ENCODE data around the gene INKA2.
"Not testable (repeated sequence)": the region's sequence is repeated elsewhere in the genome, so short reads cannot be mapped to it uniquely, and the experiment has no call there.

Gene INKA2

DNA sequence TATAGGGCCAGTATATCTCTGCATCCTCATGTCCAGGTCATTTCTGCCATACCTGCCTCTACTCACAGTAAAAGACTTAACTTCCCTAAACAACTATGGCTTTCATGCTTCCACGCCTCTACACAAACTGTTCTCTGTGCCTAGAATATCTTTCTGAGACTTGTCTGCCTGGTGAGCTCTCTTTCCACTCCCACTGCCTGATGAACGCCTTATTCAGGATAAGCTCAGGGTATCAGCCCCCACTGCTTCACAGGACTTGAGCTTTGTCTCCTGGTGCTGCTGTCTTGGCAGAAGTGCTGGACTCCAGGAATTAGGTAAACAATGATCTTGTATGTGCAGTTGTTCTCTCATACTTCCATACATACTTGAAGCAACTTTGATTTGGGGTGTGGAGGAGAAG is 11.7 kb upstream of the INKA2 start:
- DNase-seq (ENCODE audit: low read depth in 2 of 2) = no peak

DNA sequence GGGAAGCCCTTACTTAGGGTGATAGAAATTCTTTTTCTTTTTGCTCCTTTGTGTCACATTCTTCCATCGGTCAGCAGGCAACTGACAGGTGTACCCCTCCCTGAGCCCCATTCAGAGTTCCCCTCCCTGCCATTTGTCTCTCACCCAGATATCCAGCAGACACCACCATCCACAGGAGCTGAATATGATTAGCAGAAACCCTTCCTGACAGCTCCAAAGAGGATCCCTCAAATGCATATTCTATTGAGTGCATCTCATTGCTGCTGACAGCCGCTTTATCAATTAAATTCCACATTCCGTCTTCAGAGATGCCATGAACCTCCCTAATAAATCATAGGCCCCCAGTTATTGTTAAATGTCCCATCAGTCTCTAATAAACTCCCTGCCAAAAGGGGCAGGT is 10.4 kb upstream of the INKA2 start:
- no peak for DNase-seq (ENCODE audit: low read depth in 2 of 2)

DNA sequence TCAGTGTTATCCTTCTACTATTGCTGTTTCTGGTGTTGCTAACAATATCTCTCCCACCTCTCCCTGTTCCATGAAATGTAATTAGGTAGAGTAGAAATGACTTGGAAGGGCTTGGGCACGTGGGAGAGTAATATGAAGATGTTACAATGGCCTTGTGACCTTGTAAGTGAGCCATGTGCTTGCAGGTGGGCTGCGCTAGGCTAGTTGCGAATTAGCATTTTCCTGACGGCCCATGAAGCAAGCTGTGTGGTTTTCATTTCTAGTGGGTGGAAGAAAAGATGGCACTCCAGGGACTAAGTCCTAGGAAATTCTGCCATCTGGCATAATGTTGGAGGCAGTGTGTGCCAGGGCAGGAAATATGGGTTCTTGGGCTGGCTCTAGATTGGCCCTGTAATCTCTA is 8.8 kb upstream of the INKA2 start:
- no peak for DNase-seq (ENCODE audit: low read depth in 2 of 2)

DNA sequence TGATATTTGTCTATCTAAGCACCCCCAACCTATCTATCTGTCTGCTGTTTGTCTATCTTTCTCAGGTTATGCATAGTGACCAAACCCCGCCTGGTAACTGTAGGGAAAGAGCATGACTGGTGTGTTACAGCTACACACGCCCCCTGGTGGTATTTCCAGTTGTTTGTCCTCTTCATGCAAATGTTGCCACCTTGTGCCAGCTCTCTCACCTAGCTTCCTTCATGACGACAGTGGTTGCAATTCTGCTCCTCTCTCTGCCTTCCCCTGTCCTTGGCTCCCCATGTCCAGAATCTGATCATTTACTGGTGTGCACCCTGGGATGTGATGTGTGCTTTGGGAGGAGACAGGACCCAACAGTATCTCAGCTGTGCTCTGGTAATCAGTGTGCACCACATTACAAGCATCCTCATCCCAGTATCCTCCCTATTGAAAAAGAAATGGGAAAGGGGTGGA is 8.1 kb upstream of the INKA2 start:
- no peak for DNase-seq (ENCODE audit: low read depth in 2 of 2)

DNA sequence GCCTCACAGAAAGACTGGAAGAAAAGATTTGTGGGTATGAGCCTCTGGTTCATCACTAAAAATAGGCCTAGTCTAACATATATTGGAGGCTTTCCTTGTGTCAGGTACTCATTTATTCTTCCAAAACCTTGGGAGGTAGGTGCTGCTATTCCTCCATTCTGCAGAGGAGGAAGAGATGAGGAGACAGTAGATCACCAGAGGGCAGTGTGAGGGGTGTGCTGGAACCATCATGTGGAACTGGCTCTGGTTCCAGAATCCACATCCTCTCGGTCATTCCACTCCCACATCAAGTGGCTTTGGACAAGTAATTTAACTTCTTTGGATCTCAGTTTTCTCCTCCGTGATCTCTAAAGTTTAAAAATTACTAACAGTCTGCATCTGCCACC is 7.4 kb upstream of the INKA2 start:
- no peak for DNase-seq (ENCODE audit: low read depth in 2 of 2)

DNA sequence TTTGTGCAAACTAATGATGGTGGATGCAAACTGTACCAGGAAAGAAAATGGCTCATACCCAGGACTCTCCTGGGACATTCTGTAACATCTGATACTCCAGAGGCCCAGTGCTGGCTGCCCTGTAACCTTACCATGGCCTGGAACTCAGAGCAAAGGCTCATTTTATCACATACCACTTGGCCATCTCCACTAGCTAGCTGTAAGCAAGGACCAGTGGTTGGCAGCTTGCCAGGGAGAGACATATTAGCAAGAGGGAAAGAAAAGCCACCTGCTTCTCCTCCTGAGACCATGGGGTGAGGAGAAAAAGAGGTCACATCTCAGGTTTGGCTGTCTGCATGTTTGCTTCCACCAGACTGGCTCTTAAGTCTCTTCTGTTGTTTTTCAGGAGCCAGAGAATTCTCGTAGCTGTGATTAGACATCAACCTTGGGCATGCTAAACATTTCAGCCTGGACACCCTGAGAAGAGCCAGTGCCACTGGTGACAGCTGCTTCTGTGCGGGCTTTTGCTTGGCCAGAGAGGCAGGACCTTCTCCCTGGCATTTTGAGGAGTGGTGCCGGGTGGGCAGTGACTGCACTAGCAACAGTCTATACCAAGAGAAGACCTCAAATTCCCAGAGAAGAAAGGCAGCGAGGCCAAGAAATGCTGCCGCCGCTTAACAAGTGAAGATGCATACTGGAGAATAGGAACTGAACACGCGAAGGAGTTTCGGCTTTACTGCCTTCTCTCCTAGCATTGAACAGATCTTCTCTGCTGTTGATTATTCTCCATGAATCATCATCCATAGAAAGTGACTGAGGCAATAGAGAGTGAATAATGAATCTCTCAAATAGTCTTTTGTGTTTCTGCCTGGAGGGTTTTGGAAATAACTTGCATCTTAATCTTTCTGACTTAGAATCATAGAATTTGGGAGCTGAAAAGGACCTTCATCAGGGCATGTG is 6.7 kb upstream of the INKA2 start:
- no peak for DNase-seq (ENCODE audit: low read depth in 2 of 2)

DNA sequence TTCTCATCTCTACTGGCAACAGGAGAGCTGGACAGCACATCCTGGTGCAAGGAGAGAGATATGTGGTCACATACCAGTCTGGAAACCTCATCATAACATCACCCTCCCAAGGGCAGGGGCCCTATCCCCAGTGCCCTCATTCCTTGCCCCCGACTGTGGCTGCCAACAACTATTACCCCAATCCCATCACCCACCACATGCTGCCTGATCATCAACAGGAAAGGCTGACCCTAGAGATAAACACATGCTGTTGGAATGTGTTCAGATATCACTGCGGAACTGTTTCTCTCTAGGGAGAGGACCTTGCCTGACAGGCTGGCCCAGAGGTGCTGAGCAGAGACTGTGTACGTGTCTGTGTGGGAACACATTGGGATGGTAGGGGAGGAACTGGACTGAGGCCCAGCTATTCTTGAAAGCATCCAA is 4.5 kb upstream of the INKA2 start:
- DNase-seq (ENCODE audit: low read depth in 2 of 2) = no peak

DNA sequence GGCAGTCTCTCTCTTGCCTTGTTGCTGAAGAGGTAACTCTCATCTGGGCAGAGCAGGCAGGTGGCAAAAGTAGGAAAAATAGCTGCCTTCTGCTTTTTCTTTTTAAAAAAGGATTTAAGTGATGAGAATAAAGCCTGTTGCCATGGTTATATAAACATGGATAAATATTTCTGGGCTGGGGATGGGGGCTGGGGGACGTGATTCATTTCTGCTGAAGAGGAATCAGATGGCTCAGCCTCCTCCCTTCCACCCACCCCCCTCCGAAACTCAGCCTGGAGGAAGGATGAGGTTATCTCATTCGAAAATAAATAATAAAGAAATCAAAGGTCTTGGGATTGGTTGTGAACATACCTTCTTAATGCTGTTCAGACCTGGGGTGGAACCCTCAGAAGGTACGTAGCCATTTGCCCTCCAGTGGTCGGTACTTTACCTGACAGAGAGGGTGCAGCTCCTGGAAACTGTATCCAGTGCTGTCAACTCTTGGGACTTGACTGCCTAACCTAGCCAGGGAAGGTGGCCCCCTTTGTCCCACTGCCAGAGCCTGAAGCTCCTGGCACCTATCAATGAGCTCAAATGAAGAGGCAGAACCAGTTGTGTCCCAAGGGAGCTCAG is 3.8 kb upstream of the INKA2 start:
- DNase-seq (ENCODE audit: low read depth in 2 of 2) = no peak

DNA sequence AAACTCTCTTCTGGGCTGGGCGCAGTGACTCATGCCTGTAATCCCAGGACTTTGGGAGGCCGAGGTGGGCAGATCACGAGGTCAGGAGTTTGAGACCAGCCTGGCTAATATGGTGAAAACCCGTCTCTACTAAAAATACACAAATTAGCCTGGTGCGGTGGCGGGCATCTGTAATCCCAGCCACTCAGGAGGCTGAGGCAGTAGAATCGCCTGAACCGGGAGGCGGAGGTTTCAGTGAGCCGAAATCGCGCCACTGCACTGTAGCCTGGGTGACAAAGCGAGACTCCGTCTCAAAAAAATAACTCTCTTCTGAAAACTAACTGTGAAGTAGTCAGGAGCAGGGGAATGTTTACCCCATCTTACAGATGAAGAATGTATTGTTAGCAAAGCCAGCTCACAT is 3.1 kb upstream of the INKA2 start:
- DNase-seq (ENCODE audit: low read depth in 2 of 2) = not testable (repeated sequence)

DNA sequence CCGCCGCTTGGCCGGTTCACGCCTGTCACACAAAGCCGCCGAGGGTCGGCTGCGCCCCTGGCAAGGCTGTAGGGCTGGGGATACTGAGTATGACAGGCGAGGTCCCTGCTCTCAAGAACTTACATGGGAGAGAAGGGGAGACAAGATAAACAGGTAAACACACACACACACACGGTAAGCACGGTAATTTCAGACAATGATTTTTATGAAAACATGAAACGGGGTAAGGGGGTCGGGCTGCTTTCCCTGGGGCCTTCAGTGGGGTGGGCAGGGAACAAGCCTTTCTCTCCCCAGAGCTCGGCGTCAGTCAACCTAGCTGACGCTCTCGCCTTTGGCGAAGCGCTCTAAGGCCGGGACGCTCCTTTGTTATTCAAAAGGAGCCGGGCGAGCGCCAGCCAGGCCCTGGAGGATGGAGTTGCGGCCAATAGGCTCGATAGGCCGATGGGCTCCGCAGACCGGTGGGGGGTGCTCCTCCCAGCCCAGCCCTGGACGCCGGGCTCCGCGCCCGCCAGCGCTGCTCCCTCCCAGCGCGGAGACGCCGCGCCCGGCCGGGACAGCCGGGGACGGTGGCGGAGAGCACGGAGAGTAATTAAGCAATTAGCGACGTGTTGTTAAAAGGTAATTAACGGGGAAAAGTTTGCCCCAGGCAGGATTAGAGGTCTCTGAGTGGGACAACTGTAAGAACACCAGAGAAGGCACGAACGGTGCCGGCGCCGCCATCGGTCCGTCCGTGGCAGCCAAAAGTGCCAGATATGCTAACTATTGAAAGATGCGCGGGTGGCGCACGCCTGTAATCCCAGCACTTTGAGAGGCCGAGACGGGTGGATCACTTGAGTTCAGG is 950 bp upstream of the INKA2 start:
- no peak for DNase-seq (ENCODE audit: low read depth in 2 of 2)

DNA sequence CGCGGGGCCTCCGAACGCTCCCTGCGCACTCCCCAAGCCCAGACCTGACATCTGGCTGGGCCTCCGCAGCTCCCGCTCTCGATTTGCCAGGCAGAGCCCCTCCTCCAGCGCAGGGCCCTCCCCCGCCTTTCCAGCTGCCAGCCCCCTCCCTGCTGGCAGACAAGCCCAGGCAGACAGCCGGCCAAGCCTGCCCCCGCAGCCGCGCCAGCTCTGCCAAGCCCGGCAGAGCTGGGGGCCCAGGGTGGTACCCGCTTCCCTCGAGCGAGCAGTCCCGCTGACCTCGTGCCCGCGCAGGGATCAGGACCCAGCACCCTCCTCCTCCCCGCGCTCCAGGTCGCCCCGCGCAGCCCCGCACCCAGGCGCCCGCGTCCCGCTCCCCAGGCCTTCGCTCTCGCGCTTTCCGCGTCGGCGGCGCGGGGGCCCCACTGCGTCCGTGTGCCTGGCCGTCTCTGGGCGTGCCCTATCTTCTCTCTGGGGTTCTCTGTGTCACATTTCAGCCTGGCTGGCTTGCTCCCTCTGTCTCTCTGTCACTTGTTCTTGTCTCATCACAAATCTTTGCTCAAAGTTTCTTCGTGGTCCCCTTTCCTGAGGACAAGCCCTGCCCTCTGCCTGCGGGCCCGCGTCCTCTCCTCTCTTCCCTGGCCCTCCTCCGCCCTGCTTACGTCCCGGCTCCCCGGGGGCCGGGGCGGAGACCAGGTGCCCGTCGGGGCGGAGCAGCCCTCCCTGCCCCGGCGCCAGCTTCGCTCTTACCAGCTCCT is 580 bp downstream of the INKA2 start:
- no peak for DNase-seq (ENCODE audit: low read depth in 2 of 2)

DNA sequence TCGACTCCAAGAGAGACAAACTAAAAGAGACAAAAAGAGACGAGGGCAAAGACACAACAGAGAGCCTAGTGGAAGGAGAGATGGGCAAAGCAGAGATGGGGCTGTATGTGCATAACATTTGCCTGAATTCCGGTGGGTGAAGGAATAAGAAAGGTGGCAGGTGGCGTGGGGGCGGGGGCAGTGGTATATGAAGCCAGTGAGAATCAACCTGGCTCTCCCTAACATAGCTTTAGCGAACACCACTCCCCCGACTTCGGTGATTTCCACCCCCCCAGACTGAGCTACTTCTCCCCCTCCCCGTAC is 1.1 kb downstream of the INKA2 start:
- DNase-seq (ENCODE audit: low read depth in 2 of 2) = no peak

DNA sequence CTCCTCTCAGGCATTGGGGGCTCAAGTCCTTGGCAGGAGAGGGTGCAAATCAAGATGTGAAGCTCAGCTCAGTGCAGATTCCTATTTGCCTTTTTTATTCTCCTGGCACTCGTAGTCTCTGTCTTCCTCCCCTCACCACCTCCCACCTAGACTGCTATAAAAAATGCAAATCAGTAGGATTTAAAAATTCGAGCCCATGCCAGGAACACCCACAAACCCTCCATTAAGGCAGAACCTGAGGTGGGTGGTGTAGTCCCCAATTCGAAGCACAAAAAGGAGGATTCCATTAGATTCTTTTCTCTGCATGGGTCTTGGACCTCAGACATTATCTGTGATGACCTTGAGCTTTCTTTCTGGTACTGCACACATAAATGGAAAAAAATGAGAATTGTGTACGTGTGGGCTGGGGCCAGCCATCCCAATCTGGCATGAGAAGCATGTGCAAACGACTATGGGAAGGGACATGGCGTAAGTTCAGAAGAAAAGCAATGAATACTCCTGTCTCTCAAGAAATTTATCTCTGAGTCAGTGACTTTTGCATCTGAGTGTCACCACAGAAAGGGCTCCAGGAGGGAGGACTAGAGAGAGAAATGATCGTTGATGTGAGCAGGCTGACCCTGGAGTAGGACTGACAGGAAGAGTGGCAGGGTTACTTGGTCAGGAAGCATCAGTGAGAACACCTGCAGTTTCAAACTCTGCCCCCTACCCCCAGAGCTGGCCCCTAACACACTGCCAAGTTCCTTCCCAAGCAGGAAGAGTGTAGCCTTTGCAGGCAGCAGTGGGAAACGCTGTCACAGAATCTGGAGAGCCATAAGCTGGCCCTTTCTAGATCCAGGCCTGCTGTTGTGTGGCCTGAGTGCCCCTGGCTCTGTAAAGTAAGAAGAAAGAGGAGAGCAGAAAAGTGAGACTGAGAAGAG is 1.7 kb downstream of the INKA2 start:
- DNase-seq (ENCODE audit: low read depth in 2 of 2) = no peak

DNA sequence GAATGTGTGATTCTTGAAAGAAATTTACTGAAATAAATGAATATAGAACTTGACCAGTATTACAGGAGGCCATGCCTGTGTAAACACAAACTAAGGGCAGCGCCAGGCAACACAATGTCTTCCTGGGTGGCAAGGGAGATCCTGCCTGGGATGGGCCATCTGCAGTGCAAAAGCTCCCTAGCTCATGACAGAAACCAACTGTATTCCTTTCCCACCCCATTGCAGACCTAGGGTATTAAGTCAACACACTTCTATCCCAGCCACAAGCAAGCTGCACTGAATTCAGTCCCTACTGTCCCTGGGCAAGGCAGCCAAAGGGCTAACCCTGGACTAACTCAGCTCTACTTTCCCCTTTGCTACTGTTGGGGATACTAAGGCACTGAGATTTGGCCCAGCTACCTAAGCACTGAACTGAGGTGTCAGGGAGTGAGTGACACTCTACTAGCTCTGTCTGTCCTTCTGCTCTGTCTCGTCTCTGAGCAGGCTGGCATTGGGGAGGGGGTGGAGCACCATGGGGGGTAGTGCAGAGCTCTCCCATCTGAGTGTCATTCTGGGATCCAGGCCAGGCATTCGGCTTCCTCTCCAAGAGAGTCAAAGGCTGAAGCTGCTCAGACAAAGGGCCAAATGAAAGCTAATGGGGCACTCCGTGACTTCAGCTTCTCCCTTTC is 2.5 kb downstream of the INKA2 start:
- DNase-seq (ENCODE audit: low read depth in 2 of 2) = no peak

DNA sequence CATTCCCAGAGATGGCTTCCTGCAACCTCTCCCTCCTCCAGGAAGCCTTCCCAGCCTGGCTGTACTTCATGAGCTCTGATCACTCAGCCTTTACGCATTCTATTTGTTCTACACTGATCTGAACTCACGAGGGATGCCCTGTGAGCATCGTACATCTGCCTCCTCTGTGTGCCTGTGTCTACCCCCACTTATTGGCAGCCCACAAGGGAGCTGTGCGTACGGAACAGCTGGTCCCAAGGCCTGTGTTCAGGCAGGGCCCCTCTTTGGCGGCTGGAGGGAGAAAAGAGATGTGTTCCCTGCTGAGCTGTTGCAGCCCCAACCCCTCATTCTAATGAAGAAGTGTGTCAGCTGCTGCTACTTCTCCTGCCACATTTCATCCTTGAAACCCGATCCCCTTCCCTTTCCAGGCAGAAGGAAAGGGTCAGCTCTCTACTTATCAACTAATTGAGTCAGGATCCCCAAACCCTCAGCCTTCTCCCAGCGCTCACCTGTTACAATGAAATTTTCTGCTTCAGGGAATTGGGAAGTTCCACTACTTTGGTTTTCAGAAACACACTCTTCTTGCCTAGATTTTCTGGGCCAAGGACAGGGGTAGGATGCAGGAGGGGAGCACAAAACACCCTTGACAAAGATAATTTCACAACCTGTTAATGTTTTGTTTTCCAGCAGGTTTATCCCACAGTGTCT is 3.2 kb downstream of the INKA2 start:
- DNase-seq (ENCODE audit: low read depth in 2 of 2) = no peak

DNA sequence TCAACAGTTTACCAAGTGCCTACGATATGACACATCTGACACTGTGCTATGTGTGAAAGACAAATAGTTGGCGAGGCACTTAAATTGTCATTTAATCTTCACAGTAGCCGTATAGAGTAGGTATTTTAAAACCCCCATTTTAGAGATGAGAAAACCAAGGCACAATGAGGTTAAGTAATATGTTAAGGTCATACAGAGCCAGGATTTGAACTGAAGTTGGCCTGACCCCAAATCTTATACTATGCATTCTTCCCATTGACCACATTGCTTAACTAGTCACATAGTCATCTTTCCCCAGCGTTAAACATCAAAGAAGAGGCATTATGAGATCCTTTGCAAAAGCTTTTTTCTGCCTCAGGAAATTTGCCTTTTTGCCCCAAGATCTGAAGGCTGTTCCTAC is 3.9 kb downstream of the INKA2 start:
- DNase-seq (ENCODE audit: low read depth in 2 of 2) = no peak

DNA sequence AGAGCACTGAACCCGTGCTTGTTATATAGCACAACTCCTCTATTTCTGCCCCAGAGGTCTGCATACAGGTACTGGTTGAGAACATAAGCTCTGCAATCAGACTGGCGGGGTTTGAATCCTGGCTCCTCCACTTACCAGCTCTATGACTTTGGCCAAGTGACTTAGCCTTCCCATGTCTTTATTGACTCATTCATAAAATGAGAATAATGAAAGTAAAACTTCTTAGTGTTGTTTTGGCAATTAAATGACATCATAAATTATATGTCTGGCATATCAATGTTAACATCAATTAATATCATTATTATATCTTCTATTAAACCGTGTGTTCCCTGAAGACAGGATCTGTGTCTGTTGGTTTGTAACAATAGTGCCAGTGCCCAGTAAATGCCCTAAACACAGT is 4.3 kb downstream of the INKA2 start:
- no peak for DNase-seq (ENCODE audit: low read depth in 2 of 2)

DNA sequence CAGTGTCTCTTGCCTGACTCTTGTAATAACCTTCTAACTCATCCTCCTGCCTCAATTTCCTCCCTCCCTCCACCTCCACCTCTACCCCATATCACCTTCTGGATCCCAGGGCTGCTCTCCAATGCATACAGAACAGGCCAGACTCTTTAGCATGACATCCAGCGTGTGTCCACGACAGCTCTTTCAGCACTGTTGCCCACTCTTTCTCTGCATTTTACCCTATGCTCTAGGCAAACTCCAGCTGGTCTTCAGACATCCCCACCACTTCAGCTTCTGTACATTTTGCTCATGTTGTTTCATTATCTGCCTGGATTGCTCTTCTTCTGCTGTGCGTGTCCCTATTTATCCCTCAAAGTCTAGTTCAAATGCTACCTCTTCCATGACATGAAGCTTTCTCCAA is 4.8 kb downstream of the INKA2 start:
- no peak for DNase-seq (ENCODE audit: low read depth in 2 of 2)

DNA sequence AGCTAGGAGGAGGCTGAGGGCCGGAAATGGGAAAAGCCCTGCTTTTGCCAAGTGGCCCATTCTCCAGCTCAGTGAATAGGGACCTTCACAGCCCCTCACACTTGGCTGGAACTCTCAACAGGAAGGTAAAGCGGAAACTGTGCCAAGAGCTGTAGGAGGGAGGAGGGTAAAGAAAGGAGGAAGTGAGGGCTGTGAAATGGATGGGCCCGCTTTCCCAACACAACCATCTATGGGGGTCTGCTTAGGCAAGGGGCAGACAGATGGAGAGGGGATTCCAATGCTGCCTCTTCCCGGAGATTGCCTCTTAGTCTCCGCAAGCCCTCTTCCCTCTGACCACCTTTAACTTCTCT is 5.2 kb downstream of the INKA2 start:
- DNase-seq (ENCODE audit: low read depth in 2 of 2) = no peak

Measured in fibroblast of skin of left biceps (primary cell).